HG03520 (cell line): ENCODE data around the gene JMJD1C.

Experiments used
- ATAC-seq: cut with Tn5 transposase; IDR thresholded peaks from one replicate; pipeline ENCODE4 v1.9.1; 2021; ENCODE audit warnings: mild to moderate bottlenecking, moderate library complexity; ENCODE audit not compliant: unreplicated experiment

Gene JMJD1C

DNA sequence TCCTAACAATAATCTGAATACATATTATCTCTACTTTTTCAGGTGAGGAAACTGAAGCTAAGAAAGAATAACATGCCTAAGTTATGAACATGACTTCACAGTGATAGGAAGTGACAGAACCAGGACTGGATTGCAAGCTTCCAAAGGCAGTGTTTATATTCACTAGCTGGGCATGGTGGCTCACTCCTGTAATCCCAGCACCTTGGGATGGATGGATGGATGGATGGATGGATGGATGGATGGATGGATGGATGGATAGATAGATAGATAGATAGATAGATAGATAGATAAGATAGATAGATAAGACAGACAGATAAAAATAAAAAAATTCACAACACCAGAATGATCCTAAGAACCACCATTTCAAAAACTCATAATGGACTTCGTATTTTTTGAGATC, 18.2 kb upstream of the JMJD1C start:
- no peak for ATAC-seq

DNA sequence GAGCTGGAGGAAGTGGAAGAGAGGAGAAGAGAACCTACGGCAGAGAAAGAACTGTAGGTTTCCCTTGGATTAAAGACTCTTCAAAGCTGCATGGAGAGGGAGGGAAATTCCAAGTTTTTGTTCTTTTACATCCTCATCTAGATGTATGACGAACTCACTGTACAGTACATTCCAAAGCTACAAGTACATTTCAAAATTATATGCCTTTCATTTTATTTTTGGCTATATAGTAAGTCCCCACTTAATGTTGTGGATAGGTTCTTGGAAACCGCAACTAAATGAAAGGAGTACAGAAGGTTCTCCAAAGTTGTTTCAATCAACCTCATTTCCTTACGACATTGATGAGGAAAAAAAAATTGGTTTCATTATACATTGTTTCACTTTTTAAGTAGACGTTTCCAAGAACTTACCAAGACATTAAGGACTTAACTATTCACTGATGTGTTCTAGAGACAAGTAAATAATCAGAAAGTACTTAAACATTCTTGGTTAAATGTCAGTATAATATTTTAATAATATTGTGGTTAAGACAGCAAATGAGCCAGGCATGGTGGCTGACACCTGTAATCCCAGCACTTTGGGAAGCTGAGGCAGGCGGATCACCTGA, 16.1 kb upstream of the JMJD1C start:
- ATAC-seq, result no peak

DNA sequence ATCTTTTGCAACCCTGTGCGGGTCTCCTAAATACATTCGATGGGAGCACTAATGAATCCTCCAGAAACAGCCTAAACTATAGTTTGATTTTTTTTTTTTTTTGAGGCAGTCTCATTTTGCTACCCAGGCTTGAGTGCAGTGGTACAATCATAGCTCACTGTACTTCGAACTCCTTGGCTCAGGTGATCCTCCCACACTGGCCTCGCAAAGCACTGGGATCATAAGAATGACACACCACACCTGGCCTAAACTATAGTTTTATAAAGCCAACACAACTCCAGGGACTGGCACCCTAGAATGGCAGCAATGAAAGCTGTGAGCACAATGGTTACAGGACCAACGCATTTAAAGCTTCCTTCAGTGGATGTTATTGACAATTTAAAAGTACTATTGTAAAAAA, 14.5 kb upstream of the JMJD1C start:
- no peak for ATAC-seq

DNA sequence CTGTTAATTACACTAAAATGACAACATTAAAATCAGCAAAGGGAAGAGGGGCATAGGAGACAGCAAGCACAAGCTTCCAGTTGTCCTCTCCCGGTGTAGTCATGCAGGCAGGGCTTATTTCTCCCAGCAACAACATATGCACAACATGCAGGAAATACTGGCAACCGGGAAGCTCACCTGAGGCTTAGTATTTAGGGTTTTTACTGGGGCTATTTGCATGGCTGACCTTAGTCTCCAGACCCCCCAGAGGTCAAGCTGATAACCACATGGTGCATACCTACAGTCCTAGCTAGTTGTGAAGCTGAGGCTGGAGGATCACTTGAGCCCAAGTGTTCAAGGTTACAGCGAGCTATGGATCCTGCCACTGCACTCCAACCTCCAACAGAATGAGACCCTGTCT, 12.8 kb upstream of the JMJD1C start:
- ATAC-seq, result no peak

DNA sequence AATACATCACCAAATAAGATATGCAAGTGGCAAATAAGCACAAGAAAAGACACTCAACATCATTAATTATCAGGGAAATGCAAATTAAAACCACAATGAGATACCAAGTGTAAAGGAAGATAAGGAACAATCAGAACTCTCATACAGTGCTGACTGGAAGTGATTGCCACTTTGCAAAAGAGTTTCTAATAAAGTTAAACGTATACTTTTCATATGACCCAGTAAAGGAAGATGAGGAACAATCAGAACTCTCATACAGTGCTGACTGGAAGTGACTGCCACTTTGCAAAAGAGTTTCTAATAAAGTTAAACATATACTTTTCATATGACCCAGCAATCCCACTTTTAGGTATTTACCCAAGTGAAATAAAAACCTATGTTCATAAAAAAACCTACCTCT, 12.2 kb upstream of the JMJD1C start:
- ATAC-seq, result no peak

DNA sequence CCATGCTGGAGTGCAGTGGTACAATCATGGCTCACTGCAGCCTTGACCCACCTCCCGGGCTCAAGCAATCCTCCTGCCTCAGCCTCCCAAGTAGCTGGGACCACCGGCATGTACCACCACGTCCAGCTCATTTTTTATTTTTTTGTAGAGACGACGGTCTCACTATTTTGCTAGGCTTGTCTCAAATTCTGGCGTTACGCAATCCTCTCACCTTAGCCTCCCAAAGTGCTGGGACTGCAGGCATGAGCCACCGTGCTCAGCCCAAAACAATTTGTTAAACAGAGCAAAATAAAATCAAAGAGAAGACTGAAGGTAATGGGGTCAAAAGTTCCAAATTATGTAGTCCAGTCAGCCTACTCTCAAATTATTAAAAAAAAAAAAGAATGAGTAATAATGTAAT, 8.7 kb upstream of the JMJD1C start:
- no peak for ATAC-seq

DNA sequence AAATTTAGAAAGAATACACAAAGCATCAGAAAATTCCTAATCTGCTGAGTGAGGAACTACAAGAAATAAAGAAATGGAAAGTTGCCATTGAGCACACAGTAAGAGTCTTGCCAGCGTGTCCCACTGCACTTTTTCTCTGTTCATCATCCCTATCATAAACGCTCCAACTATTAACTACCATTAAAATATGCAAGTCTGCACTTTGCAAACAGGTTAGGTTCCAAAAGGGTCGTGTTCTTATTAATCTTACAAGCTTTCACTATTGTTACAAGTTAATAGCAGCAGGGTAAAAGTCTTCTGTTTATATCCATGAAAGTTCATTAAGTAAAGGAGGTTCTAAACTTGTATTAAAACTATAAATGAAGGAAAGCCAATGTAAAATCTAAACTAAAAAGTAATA, 5.2 kb upstream of the JMJD1C start:
- ATAC-seq, result no peak

DNA sequence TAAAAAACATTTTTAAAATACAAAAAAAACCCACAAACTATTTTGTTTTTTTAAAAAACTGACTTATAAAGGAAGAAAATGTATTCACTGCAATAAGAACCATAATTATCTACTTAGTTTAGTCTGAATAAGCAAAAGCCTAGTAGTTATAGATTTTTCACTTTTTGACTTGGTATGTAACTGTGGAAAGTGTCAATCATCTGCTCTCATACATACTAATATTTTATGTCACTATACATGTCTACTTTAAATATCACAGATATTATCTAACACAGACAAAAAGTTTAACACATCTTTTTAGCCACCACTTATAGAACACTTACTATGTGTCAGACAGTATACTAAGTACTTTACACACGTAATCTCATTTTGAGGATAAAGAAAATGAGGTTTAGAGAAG, 3.2 kb upstream of the JMJD1C start:
- no peak for ATAC-seq

DNA sequence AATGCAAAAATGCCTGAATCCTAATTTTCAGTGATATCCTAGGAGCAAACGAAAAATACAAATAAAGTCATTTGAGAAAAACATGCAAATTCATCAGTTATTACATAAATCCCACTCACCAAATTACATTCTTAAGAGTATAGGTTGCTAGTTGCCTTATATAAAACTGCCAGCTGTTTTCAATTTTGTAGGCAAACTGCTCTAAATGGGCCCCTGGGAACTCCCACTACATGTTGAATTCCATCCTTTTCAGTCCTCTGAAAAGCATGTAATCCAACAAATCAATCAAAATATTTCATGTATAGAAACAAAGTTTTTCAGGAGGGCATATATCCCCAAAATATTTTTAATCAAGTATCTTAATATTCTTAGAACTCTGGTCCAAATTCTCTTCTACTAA, 2.1 kb upstream of the JMJD1C start:
- ATAC-seq, result no peak

DNA sequence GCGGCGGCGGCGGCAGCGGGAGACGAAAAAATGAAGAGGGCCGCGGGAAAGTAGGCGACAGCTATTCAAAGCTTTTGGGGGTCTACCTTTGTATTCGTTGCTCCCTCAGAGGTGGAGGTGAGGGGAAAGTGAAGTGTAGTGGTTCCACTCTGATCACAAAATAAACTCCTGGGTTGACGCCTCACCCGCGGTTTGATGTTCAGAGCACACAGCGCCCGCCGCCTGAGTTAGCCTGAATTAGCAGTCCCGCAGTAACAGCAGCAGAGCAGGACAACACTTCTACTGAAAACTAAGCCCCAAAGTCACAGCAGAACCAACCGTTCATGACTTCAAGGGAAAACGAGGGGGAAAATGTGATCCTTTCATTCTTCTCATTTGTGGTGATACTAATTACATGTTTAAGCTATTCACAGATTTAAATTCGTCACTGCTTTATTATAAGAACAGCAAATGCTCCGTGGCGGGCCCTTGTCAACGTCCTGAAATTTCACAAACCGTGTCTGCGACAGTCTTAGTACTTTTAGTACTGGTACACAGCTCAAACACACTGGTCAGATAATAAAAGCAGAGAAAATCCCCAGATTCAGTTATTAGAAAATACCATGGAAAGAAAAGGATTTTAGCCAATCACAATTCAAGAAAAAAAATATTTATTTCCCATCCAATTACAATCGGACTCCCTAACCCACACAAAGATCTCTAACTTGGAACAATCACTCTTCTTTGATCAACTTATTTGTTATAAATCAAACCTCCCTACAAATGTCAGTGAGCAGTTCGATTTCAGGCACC, 563 bp upstream of the JMJD1C start:
- peak; percentile 26 for ATAC-seq

DNA sequence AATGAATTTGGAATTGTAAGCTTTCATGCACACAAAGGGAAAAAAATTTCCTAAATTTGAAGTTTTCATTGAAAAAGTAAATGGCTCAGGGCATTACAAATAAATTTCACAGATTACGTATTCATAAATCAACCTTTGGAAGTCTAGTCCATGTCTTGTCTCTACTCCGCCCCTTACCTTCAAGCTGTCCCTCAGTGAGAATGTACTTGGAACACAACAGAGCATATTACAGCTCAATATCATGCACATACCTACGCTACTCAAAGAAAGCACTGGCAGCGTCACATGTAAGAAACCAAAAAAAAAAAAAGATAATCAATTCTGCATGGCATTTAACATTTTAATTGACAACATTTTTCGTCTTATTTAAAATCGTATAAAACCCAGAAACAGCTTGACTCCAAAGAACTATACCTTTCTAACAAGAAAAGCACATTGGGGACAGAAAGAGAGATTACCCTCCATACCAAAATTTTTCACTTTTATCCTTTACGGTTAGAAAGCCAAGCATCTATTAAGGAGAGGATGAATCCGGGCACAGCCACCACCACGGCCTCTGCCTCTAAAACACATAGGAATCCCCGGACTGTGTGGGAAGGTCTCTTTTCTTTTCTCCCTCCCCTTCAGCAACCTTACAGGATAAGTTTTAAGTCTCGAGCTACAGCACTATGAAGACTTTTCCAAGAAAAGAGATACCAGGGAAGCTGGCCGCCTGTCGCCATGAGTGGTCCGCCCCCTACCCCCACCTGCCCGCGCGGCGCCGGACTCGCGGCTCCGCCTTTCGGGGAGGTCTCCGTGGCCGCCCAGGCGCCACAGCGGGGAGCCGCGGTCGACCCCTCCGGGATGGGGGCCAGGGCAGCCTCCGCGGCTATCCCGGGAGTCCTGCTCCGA, 1.1 kb downstream of the JMJD1C start:
- peak; percentile 40 for ATAC-seq

DNA sequence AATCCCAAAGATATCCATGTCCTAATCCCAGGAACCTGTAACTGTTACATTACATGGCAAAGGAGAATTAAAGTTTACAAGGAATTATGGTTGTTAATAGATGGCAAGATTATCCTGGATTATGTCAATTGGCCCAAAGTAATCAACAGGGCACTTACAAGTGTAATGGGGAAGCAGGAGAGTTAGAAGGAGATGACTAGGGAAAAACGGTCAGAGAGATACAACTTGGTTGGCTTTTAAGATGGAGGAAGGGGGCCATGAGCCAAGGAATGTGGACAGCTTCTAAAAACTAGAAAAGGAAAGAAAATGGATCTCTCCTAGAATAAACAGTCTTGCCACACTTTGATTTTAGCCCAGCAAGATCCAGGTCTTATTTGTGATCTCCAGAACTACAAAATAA, 3.3 kb downstream of the JMJD1C start:
- ATAC-seq, result no peak

DNA sequence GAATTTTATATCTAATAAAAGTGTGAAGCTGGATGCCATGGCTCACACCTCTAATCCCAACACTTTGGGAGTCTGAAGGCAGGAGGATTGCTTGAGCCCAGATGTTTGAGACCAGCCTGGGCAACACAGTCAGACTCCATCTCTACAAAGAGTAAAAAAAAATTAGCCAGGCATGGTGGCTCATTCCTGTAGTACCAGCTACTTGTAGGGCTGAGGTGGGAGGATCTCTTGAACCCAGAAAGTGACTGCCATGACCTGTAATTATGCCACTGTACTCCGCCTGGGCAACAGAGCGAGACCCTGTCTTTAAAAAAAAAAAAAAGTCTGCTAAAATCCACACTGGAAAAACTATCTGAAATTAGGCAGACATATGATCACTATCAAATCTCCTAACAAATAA, 7.6 kb downstream of the JMJD1C start:
- no peak for ATAC-seq

DNA sequence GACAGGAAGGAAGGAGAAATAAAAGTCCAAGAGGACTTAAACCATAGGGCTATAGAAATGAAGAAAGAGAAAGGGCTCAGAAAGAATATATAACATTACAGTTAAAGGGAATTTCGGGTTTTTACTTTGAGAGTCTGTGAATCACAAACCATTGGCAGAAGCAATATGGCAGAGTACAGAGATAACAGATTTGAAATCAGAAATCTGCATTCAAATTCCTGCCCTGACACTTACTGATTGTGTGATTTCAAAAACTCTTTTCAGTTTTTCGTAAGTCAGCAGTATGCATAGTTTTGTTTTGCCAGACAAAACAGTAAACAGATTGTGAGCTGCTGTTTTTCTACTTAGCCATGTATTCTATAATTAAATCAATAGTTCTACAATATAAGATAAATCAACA, 8.2 kb downstream of the JMJD1C start:
- no peak for ATAC-seq

DNA sequence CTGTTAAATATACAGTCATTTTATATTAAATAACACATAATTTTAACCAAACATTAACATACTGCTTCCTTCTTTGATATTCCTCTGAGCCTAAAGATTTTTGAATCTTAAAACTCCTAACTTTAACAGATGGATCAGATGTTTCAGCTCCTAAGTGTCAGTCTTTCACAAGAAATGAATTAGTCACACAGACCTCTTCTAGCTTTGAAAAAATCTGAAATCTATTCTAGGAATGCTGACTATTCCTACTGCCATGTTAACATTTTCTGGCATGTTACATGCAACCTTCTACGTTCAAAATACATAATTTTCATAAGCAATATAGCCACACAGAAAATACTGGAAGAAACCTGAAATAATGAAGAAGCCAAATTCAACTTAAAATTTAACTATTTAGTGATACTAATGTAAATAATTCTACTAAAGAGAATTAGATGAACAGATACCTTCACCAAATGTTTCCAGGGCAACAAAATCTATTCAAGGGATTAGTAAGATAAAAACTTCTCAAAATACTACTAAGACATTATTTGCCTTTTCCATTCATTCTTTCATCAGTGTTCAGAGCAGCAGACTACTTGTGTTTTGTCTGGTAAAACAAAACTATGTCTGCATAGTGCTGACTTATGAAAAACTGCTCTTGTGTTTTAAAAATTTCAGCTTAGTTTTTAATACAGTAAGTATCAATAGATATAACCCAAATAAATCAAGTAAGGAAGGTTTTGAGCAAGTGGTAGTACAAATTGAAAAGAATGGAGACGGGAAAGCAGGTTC, 9.2 kb downstream of the JMJD1C start:
- no peak for ATAC-seq

DNA sequence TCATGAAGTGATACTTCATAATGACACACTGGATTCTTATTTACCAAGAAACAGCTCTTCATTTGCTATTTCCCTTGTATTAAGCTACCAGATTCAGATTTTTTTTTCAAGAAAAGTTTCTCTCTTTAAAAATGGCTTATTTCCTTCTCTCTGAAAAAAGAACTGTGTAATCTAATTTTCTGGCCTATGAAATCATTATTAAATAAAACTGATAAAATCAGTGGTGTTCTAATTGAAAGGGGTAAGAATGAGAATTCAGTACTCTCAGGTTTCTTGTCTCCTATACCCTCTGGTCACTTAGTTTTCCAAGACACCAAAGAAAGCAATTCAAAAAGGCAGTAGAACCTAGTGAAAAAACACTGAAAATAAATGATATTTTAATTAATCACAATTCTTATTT, 10.3 kb downstream of the JMJD1C start:
- no peak for ATAC-seq

DNA sequence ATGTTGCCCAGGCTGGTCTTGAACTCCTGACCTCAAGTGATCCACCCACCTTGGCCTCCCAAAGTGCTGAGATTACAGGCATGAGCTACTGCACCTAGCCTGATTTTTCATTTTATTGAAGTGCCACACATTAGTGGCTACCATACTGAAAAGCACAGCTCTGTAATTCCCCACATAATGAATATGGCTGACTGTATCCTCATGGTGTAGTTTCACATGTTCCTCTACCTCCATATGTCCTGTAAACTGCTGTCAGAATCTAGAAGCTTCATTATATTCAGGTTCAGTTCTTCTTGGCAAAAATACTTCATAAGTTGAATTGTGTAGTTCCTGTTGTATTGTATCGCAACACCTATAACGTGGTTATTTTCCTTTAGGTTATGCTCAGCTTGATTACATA, 11.1 kb downstream of the JMJD1C start:
- ATAC-seq, result no peak

DNA sequence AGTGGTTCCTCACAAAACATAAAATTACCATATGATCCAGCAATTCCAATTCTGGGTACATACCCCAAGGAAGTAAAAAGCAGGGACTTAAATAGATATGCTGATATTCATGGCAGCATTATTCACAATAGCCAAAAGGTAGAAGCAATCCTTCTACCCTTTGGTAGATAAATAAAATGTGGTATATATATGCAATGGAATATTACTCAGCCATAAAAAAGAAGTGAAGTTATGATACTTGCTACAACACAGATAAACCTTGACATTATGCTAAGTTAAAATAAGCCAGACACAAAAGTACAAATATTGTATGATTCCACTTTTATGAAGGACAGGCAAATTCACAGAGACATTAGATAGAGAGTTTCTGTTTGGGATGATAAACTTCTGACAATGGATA, 13.3 kb downstream of the JMJD1C start:
- ATAC-seq, result no peak

DNA sequence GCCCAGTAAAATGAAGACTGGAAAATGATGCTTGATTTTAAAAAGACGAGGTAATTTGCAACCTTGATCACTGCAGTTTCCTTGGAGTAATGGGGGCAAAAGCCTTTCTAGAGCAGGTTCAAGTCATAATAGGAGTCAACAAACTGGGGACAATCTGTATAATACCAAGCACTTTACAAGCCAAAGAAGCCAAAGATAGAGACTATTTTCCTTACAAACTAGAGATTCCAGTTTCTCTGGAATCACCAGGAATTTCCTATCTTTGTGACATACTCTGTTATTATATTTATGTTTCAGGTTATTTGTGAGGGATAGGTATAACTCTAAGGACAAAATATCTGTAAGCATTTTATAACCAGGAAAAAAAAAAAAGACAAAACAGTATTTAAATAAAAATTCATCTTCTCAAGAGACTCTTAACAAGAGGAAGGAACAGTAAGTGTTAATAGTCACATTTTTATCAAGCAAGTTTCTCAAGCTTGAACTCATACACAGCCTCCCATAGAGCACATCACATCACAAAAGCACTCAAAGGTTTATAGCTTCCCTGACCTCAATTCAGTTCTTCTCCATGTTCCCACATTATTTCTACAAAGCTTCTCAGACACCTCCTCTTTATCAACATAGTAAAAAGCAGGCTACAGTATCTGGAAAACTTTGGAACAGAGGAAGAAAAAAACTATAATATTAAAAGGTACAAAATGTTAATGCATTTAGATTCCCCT, 18.9 kb downstream of the JMJD1C start:
- no peak for ATAC-seq

DNA sequence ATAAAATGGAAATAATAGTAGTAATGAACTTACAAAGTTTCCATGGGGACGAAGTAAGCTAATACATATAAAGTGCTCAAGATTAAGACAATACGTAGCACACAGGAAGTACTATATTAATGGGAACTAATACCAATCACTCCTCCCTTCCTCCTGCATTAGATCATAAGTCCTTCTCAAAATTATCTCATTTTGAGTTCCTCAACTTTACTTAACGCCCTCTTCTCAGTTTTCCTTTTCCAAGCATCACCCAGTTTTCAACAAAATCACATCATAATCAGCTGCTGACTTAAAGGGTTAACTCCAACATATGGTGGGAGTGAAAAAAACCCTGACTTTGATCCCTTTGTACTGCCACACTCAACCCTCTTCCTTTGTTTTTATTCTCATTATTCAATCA, 24.4 kb downstream of the JMJD1C start:
- ATAC-seq, result no peak
